ENCODE results near the gene TPRG1.

DNA sequence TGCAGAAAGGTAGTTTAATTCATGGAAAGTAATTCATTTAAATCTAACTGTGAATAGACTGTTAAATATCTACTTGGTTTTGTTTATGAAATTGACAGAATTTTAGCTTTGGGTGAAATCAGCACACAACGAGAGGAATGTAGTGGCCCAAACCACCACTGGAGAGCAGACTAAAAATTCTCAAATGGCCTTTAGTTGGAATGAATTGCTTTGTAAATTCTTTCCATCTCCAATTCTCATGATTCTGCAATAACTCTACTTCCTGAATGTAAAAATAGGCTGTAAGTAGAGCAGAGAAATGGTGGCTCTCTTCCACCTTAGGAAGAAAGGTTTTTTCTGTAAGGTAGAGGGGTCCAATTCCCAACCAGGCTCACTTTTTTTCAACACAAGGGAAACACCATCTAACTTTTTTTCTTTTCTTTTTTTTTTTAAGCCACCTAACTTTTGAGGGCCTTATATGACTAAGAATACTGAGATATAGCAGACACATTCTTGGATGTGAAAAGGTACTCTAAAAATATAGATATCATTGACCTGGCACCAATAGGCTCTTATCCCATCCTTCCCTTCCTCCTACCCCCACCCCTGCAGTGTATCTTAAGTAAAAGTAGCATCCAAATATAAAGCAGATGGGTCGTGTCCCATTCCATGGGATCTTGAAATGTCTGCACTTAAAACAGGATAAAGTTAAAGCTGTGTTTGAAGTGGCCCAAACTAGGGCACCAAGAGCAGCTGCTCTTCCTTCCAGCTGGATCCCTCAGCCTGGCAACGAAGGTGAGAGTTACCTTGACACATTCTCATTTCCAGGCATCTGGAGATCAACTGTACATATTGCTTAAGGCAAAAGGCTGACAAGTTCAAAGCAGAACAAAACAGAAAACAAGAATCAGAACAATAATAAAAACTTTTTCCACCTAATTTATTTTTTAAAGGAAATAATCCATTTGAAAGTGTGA is 194.1 kb downstream of the TPRG1 start:
- TF ChIP-seq GATA3 (IDR thresholded peaks at IDR 0.05; ENCODE audit: low read depth, low read length) (no peak), GATA2 (IDR thresholded peaks at IDR 0.05; ENCODE audit: low read depth, low read length) (no peak)

Data from SH-SY5Y (cell line).